ENCODE data around the gene SEPHS1. TPM values are rescaled to one million over a fixed set of nuclear protein-coding genes. Genes with fewer than 3 reads are reported as not detected.
"Not testable (repeated sequence)": the region's sequence is repeated elsewhere in the genome, so short reads cannot be mapped to it uniquely, and the experiment has no call there.

Gene SEPHS1
- total RNA-seq, 6 experiments from 2014 or later = 25.4 to 32.1 (median 29.3) TPM

- H3K9me3 ChIP-seq = no peaks in the 10 kb centered on the region
- peak overlapping the region; percentile 10 to 30 (median 23) for H3K4me3 ChIP-seq
- WGBS (ENCODE audit: insufficient coverage, low coverage, low lambda C conversion rate, missing lambda C conversion rate) = 0% methylated on average over 13 of the region's 18 CpGs
- ATAC-seq (peak; percentile 72 to 87 (median 75)), DNase-seq (peak in 2 of 3 donors; percentile 57 to 58)
- TF ChIP-seq CTCF (IDR thresholded peaks at IDR 0.05) (no peak), POLR2A (IDR thresholded peaks at IDR 0.05) (no peak)
- H3K36me3 ChIP-seq = no peaks in the 10 kb centered on the region
- H3K27me3 ChIP-seq = no peaks in the 10 kb centered on the region
- no peak overlapping the region for H3K27ac ChIP-seq
- peaks cover 0 to 5% (median 0%) of the 10 kb centered on the region in 4 donors for H3K4me1 ChIP-seq
- intact Hi-C loops (cut with DNase I) = no loop called here
Measured at GRCh38 chr10:13383399-13383761, 35.3 kb upstream of the SEPHS1 start.

GRCh38 chr10:13382703-13383398 is 34.8 kb upstream of the SEPHS1 start:
- DNase-seq (no peak), ATAC-seq (peak; percentile 56 to 71 (median 60))
- 12% methylated on average over 20 of the region's 23 CpGs for WGBS (ENCODE audit: insufficient coverage, low coverage, low lambda C conversion rate, missing lambda C conversion rate)
- no peak overlapping the region for H3K27ac ChIP-seq
- peaks cover 0 to 5% (median 0%) of the 10 kb centered on the region in 4 donors for H3K4me1 ChIP-seq
- TF ChIP-seq POLR2A (IDR thresholded peaks at IDR 0.05) = no peak
- no peak for TF ChIP-seq CTCF (IDR thresholded peaks at IDR 0.05)
- H3K9me3 ChIP-seq = no peaks in the 10 kb centered on the region
- no peaks in the 10 kb centered on the region for H3K36me3 ChIP-seq
- peak overlapping the region; percentile 10 to 30 (median 23) for H3K4me3 ChIP-seq
- intact Hi-C loops (cut with DNase I) = no loop called here
- no peaks in the 10 kb centered on the region for H3K27me3 ChIP-seq

GRCh38 chr10:13379061-13379460 is 31.0 kb upstream of the SEPHS1 start:
- H3K9me3 ChIP-seq, H3K27ac ChIP-seq, H3K4me1 ChIP-seq, H3K4me3 ChIP-seq, H3K27me3 ChIP-seq, ATAC-seq, H3K36me3 ChIP-seq, DNase-seq: not testable (repeated sequence)
- intact Hi-C loops (cut with DNase I) = loop anchor here in 1 of 2 donors (10.0 kb wide), 2 partner anchors 56 to 156 kb away; no protein-coding TSS in a partner anchor
- WGBS (ENCODE audit: insufficient coverage, low coverage, low lambda C conversion rate, missing lambda C conversion rate) = 85% methylated on average over 4 of the region's 4 CpGs

GRCh38 chr10:13376746-13377145 is 28.7 kb upstream of the SEPHS1 start:
- H3K36me3 ChIP-seq = no peaks in the 10 kb centered on the region
- intact Hi-C loops (cut with DNase I) = loop anchor here in 1 of 2 donors (10.0 kb wide), 2 partner anchors 58 to 158 kb away; no protein-coding TSS in a partner anchor
- 72% methylated on average over 5 of the region's 6 CpGs for WGBS (ENCODE audit: insufficient coverage, low coverage, low lambda C conversion rate, missing lambda C conversion rate)

More at GRCh38 chr10:13376746-13377145, 28.7 kb upstream of the SEPHS1 start:
- ATAC-seq (no peak), DNase-seq (no peak)
- H3K4me3 ChIP-seq = no peak overlapping the region
- H3K9me3 ChIP-seq = no peaks in the 10 kb centered on the region
- H3K4me1 ChIP-seq = no peaks in the 10 kb centered on the region
- no peak for TF ChIP-seq POLR2A (IDR thresholded peaks at IDR 0.05)
- TF ChIP-seq CTCF (IDR thresholded peaks at IDR 0.05) = no peak
- H3K27ac ChIP-seq = no peak overlapping the region
- no peaks in the 10 kb centered on the region for H3K27me3 ChIP-seq

Data from right lobe of liver (tissue), 6 donors.